HG02973 (cell line): ENCODE data around the gene ZMIZ1.
"Not testable (repeated sequence)": the region's sequence is repeated elsewhere in the genome, so short reads cannot be mapped to it uniquely, and the experiment has no call there.

Experiments
- ATAC-seq: cut with Tn5 transposase; IDR thresholded peaks from one replicate; pipeline ENCODE4 v1.9.1; 2021; ENCODE audit warnings: moderate library complexity; ENCODE audit not compliant: unreplicated experiment

The ZMIZ1 gene

DNA sequence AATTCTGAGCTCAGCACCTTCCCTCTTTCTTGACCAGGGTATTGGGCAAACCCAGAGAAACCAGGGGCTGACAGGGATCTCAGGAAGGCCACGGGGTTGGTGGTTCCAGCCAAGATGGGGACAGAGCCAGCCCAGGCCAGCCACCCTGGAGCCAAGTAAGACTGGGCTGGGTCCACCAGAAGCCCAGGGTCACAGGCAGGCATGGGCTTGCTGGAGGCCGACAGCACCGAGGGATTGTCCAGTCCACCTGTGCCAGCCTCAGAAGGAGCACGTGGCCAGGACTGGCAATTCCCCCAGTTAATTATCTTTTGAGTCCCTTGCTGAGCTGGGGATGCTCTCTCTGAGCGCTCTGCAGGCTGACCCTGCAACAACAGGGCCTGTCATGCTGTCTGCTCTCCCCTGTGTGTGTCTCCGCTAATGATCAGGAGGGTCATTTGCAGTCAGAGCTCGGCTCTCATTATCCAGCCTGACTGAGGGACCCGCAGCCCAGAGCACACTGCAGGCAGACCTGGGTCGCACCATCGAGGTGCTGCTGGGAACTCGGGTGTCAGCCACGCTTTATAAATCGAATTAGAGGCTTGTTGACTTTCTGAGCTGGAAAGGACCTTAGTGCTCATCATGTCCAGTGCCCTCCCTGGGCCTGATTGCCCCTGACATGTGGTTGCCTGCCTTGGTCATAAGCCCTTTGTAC, 209.0 kb downstream of the ZMIZ1 start:
- no peak for ATAC-seq

- ATAC-seq = not testable (repeated sequence)
Measured at GRCh38 chr10:79279047-79279446, 210.3 kb downstream of the ZMIZ1 start.

DNA sequence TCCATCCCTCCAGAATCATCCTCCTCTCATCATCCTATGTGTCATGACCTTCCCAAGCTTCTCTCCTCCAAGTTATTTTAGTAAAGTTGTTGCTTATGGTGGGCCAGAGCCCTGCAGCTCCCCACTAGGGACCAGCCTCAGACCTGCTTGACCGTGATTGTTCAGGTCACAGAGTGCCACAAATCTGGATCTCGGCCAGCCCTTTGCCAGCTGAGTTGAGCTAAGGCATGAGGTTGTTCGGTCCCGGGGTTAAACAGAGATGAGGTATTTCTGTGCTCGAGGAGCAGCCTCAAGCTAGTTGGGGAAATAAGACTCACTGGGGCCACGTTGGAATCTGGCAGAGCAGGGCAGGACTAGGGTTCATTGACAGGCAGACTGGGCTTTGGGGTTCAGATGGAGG, 212.2 kb downstream of the ZMIZ1 start:
- no peak for ATAC-seq

DNA sequence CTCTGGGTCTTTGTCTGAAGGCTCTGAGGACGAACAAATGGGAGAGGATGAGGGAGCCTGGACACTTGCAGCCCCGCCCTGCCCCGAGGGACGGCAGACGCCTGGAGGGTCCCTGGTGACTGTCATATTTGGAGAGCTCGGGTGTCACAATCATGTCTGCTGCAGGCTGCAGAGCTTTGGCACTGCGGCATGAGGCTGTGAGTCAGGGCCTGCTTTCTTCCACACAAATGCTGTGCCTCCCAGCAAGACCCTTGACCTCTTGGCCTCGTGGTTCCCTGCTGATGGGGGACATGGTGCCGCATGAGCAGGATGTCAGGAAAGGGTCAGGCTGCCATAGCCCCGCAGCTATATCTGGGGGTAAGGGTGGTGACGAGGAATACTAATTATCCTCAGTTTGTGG, 213.6 kb downstream of the ZMIZ1 start:
- no peak for ATAC-seq

DNA sequence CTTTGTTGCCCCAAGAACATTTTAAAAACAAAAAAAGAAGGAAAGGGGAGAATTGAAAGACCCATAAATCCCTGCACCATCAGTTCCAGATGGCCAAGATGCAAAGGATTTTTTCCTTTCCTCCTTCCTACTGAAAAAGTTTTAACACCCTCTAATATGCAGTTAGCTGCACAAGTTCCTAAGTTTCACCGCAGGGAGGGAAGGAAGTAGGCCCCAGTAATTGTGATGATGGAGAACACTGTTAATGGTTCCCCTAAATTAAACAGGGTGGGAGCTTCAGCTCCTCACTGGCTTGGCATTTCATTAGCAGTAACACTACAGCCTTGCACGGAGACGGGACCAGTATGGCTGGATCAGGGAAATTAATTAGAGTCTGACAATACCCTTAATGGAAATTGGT, 214.8 kb downstream of the ZMIZ1 start:
- no peak for ATAC-seq

DNA sequence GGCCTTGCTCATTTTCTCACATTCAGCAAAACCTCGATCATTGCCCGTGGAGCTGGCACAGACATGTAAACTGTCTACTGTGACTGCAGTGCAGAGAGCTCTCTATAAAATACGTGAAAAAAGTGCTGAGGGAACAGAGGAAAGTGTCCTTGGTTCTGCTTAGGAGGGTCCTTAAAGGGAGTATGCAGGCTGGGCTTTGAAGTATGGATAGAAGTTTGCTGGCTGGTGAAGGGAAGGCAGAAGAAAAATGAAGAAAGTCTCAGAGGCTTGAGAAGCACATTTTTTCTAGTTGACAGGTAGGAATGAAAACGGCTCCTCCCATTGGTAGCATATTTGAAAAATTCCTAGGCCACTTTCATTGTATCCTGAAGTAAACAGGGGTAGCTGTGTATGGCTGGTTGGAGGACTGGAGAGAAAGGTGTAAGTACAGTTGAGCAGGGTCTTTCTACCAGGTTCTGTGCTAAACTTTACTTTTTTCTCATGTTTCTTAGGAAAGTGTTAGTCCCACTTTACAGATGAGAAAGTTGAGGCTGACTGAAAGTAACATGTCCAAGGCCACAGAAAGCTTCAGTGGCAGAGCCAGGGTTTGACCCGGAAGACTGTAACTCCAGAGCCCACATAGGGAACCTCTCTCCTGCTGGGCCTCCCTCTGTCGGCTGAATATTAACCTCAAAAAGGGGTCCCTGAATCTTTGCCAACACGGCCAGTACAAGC, 215.5 kb downstream of the ZMIZ1 start:
- ATAC-seq = no peak

- peak; percentile 55 for ATAC-seq
Measured at GRCh38 chr10:79285315-79286197, 216.8 kb downstream of the ZMIZ1 start.

DNA sequence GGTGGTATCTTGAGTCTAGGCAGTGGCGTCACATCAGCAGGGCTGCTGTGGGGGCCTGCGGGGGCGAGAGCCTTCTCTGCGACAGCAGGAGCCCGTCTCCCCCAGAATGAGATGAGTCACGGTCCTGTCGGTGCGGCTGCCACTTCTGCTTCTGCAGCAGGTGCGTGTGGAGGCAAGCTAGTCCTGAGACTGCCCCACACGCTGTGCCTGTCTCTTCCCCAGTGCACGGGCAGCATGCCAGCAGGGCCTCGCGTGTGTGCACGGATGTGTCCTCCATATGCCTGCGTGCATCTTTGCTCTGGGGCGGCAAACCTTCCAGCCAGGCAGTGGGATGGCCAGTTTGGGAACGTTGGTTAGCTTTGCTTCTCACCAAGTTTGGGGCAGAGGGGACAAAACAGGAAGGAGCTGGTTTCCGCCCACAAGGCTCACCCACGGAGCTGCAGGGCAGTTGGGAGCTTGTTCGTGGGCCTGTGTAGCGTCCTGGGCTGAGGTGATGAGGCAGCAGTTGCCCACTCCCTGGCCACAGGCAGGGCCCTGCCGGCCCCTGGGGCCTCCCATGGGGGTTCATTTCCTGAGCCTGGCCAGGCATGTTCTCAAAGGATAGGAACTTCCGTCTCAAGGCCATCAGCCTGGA, 217.7 kb downstream of the ZMIZ1 start:
- ATAC-seq = peak; percentile 86

- ATAC-seq = no peak
Measured at GRCh38 chr10:79287973-79288723, 219.4 kb downstream of the ZMIZ1 start.

DNA sequence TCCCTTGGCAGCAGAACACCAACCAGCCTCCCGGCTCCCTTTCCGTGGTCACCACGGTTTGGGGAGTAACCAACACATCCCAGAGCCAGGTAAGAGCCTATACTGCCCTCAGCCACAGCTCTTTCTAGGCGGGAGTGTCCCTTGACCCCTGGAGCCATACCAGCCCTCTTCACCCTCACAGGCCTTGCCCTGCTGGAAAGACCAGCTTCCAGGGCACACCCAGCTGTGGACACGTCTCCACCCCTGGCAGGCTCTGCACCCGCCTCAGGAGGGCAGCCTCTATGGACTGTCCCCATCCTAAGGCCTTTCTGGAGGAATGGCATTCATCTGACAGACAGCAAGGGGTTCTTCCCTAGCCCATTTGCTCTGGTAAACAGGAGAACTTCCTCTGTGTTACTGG, 221.0 kb downstream of the ZMIZ1 start:
- ATAC-seq = no peak

GRCh38 chr10:79292026-79292766, 223.4 kb downstream of the ZMIZ1 start:
- ATAC-seq = no peak

- ATAC-seq = no peak
Measured at GRCh38 chr10:79292891-79293746, 224.4 kb downstream of the ZMIZ1 start.

DNA sequence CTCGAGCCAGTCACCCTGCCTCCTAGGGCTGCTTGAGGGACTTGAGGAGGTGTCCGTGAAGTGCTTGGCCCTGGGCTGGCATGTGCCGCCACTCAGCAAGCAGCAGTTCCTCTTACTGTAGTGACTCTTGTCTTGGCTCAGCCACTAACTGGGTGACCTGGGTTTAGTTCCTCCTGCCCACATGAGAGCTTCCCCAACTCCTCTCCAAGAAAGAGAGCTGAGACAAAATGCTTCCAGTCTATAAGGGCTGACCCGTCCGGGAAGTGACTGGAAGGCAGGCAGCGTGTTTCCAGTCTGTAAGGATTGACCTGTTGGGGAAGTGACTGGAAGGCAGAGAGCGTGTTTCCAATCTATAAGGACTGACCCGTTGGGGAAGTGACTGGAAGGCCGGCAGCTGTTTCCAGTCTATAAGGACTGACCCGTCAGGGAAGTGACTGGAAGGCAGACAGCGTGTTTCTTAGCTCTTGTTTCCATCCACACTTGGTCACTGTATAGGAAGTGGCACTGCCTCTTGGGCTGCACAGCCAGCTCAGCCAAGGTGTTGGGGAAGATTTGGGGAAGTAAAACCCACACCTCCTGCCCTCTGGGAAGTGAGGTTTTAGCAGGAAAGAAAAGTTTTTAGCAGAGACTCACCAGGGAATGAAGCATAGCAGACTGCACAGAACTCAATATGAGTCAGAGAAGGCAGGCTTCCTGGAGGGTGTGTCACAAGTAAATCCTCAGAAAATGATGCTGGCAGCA, 225.2 kb downstream of the ZMIZ1 start:
- no peak for ATAC-seq

DNA sequence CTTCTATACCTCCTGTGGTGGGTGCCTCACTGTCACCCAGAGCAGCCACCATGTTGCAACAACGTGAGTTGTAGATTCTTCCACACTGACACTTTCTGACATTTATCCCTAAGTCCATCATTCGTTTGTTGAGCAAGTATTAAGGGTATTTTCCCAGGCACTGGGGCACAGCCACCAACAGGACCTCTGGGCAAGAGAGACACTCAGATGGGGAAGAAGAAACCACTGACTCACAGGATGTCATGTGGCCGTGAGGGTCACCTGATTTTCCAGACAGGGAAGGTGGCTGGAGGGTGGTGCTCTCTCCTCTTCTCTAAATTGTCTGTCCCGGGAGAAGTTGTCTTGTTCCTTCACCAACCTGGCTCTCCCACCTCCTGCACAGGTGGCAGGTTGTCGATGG, 226.8 kb downstream of the ZMIZ1 start:
- no peak for ATAC-seq

GRCh38 chr10:79296431-79296830, 227.7 kb downstream of the ZMIZ1 start:
- no peak for ATAC-seq

- no peak for ATAC-seq
Measured at GRCh38 chr10:79298403-79299244, 229.9 kb downstream of the ZMIZ1 start.
